Colonic mucosa (tissue), 4 donors: ENCODE measurements around the gene ZBTB20. TPM values are rescaled to one million over a fixed set of nuclear protein-coding genes. Genes with fewer than 3 reads are reported as not detected.

ENCODE experiments used
- DNase-seq: peaks from one replicate; pipeline ENCODE4 v3.0.0-alpha.2; 2020
- H3K27ac ChIP-seq: fragments of 200-600 bp; one replicate; pipeline ENCODE4 v1.8.0; 2021
- H3K27me3 ChIP-seq: fragments of 200-600 bp; one replicate; pipeline ENCODE4 v1.8.0; 2021
- H3K36me3 ChIP-seq: fragments of 200-600 bp; one replicate; pipeline ENCODE4 v1.8.0; 2021
- H3K4me1 ChIP-seq: fragments of 200-600 bp; one replicate; pipeline ENCODE4 v1.8.0; 2021; ENCODE audit warnings: mild to moderate bottlenecking
- H3K4me3 ChIP-seq: fragments of 200-600 bp; one replicate; pipeline ENCODE4 v1.8.0; 2021
- H3K9ac ChIP-seq, 2 donors: one replicate each; pipeline ENCODE4 v1.7.0; 2013; ENCODE audit warnings: control low read depth in 2 of 2, low read depth in 2 of 2, low read length in 2 of 2
- H3K9me3 ChIP-seq: fragments of 200-600 bp; one replicate; pipeline ENCODE4 v1.8.0; 2021
- intact Hi-C: fragments of 100-400 bp; cut with DNase I; formaldehyde crosslinking; loops from one replicate; pipeline ENCODE4 v1.14.1; 2022
- total RNA-seq, 2 donors: library from RNA; stranded (reverse); fragmentation: NEBNext Ultra II Directional in 1 of 2; extraction: Animal tissue kit (Norgen Biotek cat#: 25700) in 1 of 2; gene quantifications; one replicate each; pipeline ENCODE4 v1.2.1, GENCODE V29; 2021
- TF ChIP-seq, protein P1 (sequence below): fragments of 200-600 bp; IDR thresholded peaks from one replicate; pipeline ENCODE4 v1.8.0; 2022; ENCODE audit warnings: antibody characterized with exemption, mild to moderate bottlenecking
- donor health status: healthy.
- donor health status: DM: no; HTN: no; CAD: no.
- donor health status: DM: no; HTN: no; CAD: no.

Gene ZBTB20
- total RNA-seq, 2 donors from 2014 or later = 12.7 to 21.2 TPM

DNA sequence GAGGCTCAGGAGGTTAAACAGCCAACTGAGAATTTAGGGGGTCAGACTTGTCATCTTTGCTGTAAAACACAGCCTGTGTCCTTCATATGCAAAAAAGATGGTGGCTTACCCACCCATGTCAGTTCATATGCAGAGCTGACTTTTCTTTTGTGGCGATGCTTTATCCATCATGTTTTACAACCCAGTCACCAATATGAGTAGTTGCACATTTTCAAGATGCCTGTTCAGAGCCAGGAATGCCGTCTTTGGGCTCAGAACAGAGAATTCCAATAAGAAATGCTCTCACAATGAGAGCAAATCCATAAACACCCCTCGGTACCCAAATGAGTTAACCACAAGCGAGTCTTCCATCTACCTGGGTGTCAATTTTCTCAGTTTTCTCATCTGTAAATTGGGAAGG, 769.7 kb downstream of the ZBTB20 start:
- Histone ChIP-seq H3K27ac (no peak overlapping the region), H3K9ac (no peak overlapping the region), H3K4me1 (no peaks in the 10 kb centered on the region), H3K36me3 (no peaks in the 10 kb centered on the region), H3K27me3 (no peaks in the 10 kb centered on the region), H3K4me3 (no peak overlapping the region), H3K9me3 (no peaks in the 10 kb centered on the region)
- TF ChIP-seq, protein P1, sequence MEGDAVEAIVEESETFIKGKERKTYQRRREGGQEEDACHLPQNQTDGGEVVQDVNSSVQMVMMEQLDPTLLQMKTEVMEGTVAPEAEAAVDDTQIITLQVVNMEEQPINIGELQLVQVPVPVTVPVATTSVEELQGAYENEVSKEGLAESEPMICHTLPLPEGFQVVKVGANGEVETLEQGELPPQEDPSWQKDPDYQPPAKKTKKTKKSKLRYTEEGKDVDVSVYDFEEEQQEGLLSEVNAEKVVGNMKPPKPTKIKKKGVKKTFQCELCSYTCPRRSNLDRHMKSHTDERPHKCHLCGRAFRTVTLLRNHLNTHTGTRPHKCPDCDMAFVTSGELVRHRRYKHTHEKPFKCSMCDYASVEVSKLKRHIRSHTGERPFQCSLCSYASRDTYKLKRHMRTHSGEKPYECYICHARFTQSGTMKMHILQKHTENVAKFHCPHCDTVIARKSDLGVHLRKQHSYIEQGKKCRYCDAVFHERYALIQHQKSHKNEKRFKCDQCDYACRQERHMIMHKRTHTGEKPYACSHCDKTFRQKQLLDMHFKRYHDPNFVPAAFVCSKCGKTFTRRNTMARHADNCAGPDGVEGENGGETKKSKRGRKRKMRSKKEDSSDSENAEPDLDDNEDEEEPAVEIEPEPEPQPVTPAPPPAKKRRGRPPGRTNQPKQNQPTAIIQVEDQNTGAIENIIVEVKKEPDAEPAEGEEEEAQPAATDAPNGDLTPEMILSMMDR = no peak
- DNase-seq = no peak
- intact Hi-C loops = no loop called here

DNA sequence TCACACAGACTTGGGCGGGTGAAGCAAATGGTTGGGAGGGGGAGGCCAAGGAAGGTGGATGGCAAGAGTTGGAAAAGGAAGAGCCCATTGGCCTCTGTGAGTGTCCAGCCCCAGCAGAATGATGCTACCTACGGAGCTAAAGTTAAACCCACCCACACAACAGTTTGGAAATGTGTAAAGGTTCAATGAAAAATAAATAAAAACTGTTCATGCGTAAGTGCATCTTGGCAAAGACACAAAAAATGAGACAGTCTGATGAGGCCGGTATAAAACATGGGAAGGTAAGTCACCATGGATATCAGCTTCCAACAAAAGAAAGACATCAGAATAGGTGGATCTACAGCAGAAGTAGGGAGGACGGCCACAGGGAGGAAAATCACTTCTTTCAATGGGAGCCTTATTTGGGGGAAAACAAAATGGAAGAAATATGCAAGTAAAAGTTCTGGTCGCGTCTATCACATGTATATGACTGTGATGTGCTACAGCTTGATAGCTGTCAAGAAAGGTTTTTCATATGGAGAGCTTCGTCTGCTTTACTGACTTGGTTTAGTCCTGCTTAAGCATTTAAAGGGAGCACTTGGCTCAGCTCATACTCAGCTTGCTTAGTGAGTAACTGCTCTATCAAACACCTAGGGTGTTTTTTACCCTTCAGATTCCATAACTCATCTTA, 770.4 kb downstream of the ZBTB20 start:
- no peak overlapping the region for H3K4me3 ChIP-seq
- H3K4me1 ChIP-seq = no peaks in the 10 kb centered on the region
- no peak for DNase-seq
- TF ChIP-seq, protein P1 = no peak
- H3K36me3 ChIP-seq = no peaks in the 10 kb centered on the region
- H3K9ac ChIP-seq = no peak overlapping the region
- no peaks in the 10 kb centered on the region for H3K27me3 ChIP-seq
- no peaks in the 10 kb centered on the region for H3K9me3 ChIP-seq
- H3K27ac ChIP-seq = no peak overlapping the region
- intact Hi-C loops = no loop called here

DNA sequence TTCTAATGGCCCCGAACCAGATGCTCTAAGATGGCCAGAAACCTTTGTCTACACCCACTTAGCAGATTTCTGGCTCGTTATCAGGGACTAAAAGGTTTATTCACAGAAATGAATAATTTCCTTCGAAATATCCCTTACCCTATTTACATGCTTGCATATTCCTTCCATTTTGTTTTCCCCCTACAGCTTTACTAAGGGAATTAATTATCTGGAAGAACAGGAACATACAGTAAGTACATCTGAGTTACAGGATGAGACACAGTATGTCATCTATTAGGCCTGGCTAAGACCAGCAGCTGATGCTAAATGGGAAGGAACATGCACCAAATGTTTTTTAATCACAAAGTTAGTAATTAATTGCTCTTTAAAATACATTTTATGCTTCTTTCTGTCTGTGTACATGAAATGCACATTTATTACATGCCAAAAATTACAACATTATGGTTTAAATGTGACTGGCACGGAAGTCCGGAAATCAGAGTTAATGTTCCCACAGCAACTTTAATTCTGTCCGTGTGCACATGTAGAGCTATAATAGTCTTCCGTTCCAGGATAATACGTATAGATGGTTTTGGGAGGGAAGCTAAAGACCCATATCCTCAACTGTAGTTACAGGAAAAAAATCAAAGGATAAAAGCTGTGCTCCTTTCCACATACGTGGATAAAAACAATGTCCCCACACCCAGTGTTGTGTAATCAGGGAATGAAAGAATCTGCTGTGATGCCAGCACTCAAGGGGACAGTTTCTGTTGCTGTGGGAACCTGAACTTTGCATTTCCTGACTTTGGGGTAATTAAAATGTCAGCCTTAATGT, 771.3 kb downstream of the ZBTB20 start:
- DNase-seq = no peak
- intact Hi-C loops = no loop called here
- no peaks in the 10 kb centered on the region for H3K36me3 ChIP-seq
- no peak overlapping the region for H3K9ac ChIP-seq
- H3K27ac ChIP-seq = no peak overlapping the region
- H3K27me3 ChIP-seq = no peaks in the 10 kb centered on the region
- no peaks in the 10 kb centered on the region for H3K4me1 ChIP-seq
- no peak overlapping the region for H3K4me3 ChIP-seq
- H3K9me3 ChIP-seq = no peaks in the 10 kb centered on the region
- TF ChIP-seq, protein P1 = no peak

DNA sequence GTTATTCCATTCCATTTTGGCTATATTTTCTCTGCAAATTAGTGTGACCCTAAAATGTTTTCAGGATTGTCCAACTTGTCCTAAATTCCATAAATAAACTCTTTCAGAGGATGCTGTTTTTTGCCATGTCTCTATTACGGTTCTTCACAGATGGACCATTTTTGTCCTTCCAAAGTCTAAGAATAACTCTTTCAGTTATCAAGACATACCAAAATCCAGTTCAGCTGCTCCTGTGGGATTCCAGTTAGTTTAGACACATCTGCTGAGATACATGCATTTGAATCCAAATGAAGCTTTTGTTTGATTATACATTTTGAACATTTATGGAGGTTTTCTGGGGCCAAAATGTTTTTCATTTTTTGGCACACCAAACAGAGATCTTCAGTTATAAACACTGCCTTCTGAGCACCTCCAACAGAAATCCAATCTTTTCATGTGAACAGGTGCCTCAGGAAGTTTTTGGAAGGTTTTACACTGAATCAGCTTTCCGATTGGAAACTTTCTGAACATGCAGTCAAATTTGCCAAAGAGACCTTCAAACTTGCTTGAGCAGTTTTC, 772.6 kb downstream of the ZBTB20 start:
- TF ChIP-seq, protein P1 = no peak

DNA sequence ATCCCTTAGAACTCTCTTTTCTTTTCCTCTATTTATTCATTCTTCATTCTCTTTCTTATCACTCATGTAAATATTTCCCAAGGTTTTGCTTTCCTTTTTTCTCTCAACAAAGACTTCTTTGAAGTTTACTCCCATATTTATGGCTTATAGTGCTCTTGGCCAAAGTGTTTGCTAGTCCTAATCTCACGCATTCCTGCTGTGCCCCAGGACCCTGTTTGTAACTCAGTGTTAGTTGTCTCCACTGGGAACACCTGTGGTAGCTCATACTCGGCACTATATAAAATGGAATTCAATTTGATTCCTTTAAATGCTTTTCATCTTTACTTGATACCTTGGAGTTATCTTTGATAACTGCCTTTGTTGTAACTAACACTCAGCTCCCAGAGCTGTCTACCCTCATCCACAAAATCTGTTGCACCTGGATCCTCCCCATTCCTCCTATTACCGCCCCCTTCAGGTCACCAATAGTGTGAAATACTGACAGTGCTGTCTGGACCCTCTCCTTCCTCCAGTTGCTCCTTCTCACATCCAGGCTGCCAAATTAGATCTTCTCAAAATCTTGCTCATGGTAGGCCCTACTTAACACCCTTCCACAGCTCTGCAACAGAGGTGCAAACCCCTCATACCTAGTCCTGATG, 776.4 kb downstream of the ZBTB20 start:
- no peak overlapping the region for H3K4me3 ChIP-seq
- DNase-seq = no peak
- no peaks in the 10 kb centered on the region for H3K27me3 ChIP-seq
- intact Hi-C loops = no loop called here
- no peak overlapping the region for H3K9ac ChIP-seq
- no peaks in the 10 kb centered on the region for H3K36me3 ChIP-seq
- TF ChIP-seq, protein P1 = no peak
- no peak overlapping the region for H3K27ac ChIP-seq
- H3K4me1 ChIP-seq = no peaks in the 10 kb centered on the region
- no peaks in the 10 kb centered on the region for H3K9me3 ChIP-seq

More for the DNA sequence above, 772.6 kb downstream of the ZBTB20 start:
- no peak overlapping the region for H3K4me3 ChIP-seq
- no peak overlapping the region for H3K27ac ChIP-seq
- intact Hi-C loops = no loop called here
- no peaks in the 10 kb centered on the region for H3K36me3 ChIP-seq
- no peak overlapping the region for H3K9ac ChIP-seq
- H3K9me3 ChIP-seq = no peaks in the 10 kb centered on the region
- DNase-seq = no peak
- no peaks in the 10 kb centered on the region for H3K4me1 ChIP-seq
- H3K27me3 ChIP-seq = no peaks in the 10 kb centered on the region
